Stimulated activated CD8-positive, alpha-beta memory T cell treated with anti-CD3 and anti-CD28 coated beads, Interleukin-15, amount 100 ng/mL, for 1 hour (primary cell): ENCODE measurements around the gene PRKACG.
"Not testable (repeated sequence)": the region's sequence is repeated elsewhere in the genome, so short reads cannot be mapped to it uniquely, and the experiment has no call there.

Experiments
- DNase-seq: peaks from one replicate; pipeline ENCODE4 v3.0.0-alpha.2; 2020; ENCODE audit warnings: low read depth

PRKACG gene

GRCh38 chr9:69014013-69014412 is at the start of gene PRKACG:
Gene PRKACG (minus strand): TSS chr9:69014113. CDS start chr9:69014092, 21 bp downstream.
- no peak for DNase-seq

GRCh38 chr9:69062195-69062594 is 48.3 kb upstream of the PRKACG start:
- no peak for DNase-seq

DNA sequence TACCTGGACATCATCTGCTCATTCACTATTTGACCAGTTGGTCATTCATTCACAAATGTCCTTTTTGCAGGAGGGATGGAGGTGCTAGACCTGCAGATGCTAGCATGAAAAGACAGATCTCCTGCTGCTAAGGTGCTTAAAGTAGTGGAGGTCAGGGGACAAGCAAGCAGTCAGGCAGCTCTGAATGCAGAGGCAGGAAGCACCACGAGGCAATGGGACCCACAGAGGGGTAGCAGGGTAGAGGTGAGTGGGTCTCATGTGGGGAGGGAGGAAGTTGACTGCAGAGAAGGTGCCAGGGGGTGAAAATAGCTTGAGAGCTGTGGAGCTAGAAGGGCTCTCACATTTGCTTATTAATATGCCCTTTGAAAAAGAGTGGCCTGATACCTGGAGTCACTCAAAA is 46.9 kb upstream of the PRKACG start:
- no peak for DNase-seq

- no peak for DNase-seq
Measured at GRCh38 chr9:69058101-69058500, 44.2 kb upstream of the PRKACG start.

- no peak for DNase-seq
Measured at GRCh38 chr9:69056191-69056815, 42.4 kb upstream of the PRKACG start.

GRCh38 chr9:69054989-69055388 is 41.1 kb upstream of the PRKACG start:
- DNase-seq, result no peak

DNA sequence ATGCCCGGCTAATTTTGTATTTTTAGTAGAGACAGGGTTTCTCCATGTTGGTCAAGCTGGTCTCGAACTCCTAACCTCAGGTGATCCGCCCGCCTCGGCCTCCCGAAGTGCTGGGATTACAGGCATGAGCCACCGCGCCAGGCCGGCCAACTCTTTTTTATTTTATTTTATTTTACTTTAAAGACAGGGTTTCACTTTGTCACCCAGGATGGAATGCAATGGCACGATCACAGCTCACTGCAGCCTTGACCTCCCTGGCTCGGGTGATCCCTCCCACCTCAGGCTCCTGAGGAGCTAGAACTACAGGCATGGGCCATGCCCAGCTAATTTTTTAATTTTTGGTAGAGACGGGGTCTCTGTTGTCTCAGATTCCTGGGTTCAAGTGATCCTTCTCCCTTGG is 37.0 kb upstream of the PRKACG start:
- not testable (repeated sequence) for DNase-seq

DNA sequence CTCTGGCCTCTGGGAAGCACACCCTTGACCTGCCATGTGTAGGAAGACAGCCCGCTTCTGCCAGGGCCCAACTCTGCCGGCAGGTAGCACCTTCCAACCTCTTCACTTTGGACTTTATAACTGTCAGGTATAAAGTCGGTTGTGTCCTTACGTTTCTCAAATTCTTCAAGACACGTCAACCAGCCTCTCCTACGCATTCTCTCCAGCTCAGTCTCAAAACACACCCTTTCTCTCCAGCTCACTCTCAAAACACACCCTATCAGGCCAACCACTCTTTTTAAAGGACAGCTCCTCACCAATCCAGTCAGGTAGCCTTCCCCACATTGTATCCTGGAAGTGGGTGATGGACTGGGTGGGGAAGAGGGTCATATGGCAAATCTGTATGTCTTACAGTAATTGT is 35.2 kb upstream of the PRKACG start:
- DNase-seq, result no peak

- no peak for DNase-seq
Measured at GRCh38 chr9:69047371-69047770, 33.5 kb upstream of the PRKACG start.

GRCh38 chr9:69046723-69047122 is 32.8 kb upstream of the PRKACG start:
- DNase-seq, result no peak

- DNase-seq, result no peak
Measured at GRCh38 chr9:69045821-69046220, 31.9 kb upstream of the PRKACG start.

- DNase-seq, result no peak
Measured at GRCh38 chr9:69044240-69045219, 30.6 kb upstream of the PRKACG start.

DNA sequence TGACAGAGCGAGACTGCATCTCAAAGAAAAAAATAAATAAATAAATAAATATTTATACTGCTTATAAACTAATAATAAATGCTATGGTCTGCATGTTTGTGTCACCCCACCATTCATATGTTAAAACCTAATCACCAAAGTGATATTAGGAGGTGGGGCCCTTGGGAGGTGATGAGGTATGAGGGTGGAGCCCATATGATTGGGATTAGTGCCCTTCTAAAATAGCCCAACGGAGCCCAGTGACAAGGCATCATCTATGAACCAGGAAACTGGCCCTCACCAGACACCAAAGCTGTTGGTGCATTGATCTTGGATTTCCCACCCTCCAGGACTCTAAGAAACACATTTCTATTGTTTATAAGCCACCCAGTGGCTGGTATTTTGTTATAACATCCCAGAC is 26.7 kb upstream of the PRKACG start:
- no peak for DNase-seq

- DNase-seq, result no peak
Measured at GRCh38 chr9:69036799-69037198, 22.9 kb upstream of the PRKACG start.

DNA sequence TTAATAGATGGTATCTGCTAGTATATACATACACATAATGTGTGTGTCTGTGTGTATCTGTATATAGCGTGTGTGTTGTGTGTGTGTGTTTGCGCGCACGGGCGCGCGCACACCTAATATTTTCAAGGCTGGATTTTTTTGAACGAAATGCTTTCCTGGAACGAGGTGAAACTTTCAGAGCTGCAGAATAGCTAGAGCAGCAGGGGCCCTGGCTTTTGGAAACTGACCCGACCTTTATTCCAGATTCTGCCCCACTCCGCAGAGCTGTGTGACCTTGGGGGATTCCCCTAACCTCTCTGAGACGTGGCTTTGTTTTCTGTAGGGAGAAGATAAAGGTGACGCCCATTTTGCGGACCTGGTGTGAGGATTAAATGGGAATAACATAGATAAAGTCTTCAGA is 22.4 kb upstream of the PRKACG start:
- DNase-seq, result no peak

DNA sequence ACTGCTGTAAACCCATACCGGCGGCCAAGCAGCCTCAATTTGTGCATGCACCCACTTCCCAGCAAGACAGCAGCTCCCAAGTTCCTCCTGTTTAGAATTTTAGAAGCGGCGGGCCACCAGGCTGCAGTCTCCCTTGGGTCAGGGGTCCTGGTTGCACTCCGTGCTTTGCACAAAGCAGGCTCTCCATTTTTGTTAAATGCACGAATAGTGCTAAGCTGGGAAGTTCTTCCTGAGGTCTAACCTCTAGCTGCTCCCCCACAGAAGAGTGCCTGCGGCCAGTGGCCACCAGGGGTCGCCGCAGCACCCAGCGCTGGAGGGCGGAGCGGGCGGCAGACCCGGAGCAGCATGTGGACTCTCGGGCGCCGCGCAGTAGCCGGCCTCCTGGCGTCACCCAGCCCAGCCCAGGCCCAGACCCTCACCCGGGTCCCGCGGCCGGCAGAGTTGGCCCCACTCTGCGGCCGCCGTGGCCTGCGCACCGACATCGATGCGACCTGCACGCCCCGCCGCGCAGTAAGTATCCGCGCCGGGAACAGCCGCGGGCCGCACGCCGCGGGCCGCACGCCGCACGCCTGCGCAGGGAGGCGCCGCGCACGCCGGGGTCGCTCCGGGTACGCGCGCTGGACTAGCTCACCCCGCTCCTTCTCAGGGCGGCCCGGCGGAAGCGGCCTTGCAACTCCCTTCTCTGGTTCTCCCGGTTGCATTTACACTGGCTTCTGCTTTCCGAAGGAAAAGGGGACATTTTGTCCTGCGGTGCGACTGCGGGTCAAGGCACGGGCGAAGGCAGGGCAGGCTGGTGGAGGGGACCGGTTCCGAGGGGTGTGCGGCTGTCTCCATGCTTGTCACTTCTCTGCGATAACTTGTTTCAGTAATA is 21.8 kb upstream of the PRKACG start, which contains the start of gene FXN:
Gene FXN (plus strand): TSS at position 315 of the 871 bp plus-strand sequence. CDS start 31 bp downstream, at position 346.
- DNase-seq, result peak; percentile 61

GRCh38 chr9:69034071-69034470 is 20.2 kb upstream of the PRKACG start:
- DNase-seq, result no peak

GRCh38 chr9:69030851-69031645 is 17.1 kb upstream of the PRKACG start:
- DNase-seq, result no peak

DNA sequence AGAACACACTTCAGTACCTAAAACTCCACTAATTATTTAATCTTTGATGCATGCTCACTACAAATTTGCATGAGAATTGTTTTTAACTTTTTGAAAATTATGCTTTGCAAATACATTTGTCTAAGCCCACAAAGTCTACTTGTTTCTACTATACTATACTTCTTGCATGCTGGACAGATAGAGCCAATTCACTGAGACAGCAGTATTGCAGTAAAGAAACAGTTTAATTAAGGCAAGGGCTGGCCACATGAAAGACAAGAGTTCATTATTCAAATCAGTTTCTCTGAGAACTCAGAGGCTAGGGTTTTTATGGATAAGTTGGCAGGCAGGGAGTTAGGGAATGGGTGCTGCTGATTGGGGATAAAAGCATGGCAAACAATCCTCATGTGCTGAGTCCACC is 15.6 kb upstream of the PRKACG start:
- no peak for DNase-seq

DNA sequence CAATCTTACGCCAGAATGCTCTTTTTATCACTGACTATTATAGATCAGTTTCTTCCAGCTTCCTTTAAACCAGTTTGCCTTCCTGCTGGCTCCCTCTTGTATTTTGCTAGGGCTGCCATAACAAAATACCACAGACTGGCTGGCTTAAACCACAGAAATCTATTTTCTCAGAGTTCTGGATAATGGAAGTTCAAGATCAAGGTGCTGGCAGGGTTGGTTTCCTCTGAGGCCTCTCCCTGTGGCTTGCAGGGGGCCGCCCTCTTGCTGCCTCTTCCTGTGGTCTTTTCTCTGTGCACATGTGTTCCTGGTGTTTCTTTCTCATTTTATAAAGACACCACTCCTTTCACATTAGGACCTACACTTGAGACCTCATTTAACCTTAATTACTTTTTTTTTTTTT is 14.8 kb upstream of the PRKACG start:
- no peak for DNase-seq

DNA sequence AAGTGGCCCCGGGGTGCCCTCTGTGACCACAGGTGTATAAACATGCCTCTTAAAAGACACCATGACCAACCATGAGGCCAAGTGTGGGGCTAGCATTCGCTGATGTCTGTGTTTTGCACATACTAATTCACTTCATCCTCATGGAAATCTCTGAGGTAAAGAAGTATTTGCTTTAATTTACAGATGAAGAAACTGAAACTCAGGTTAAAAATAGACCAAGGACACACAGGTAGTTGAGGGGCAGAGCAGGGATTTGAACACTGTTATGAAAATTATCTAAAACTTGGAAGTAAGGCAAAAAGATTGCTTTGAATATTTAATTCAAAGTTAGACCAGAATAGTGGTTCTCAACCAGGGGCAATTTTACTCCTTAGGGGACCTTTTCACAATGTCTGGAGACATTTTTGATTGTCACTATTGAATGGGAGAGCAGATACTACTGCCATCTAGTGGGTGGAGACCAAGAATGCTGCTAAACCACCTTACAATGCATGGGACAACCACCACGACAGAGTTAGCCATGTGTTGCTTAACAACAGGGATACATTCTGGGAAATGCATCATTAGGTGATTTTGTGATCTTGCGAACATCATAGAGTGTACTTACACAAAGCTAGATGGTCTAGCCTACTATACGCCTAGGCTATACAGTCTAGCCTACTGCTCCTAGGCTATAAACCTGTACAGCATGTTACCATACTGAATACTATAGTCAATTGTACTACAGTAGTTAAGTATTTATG is 13.6 kb upstream of the PRKACG start:
- DNase-seq, result no peak
